GM12878 (cell line): ENCODE results near the gene PAK6. TPM values are rescaled to one million over a fixed set of nuclear protein-coding genes. Genes with fewer than 3 reads are reported as not detected.

Experiments used
- ATAC-seq: fragments of 200-7000 bp; cut with Tn5 transposase; 3 replicates; pipeline ENCODE4 v1.9.1; 2020; ENCODE audit warnings: mild to moderate bottlenecking, moderate library complexity
- BruUV-seq: library from RNA; stranded (reverse); fragments of 400-500 nt; replicated peaks from 2 replicates; lab custom pipeline; 2021; lab: Mats Ljungman, UMichigan
- CTCF ChIA-PET: fragments of 300-600 bp; sonication (Branson Sonifier 250); formaldehyde crosslinking; extraction: SDS; loops from one replicate; lab custom pipeline; 2021; ENCODE audit warnings: inconsistent platforms; lab: Yijun Ruan, JAX
- POLR2A ChIA-PET: fragments of 350-600 bp; formaldehyde crosslinking; extraction: SDS; loops from one replicate; lab custom pipeline; 2021; ENCODE audit warnings: inconsistent platforms; lab: Charles Lee
- RAD21 ChIA-PET: fragments of 300-600 bp; sonication (Branson Sonifier 250); formaldehyde crosslinking; loops from one replicate; lab custom pipeline; 2023; ENCODE audit warnings: antibody characterized with exemption; ENCODE audit not compliant: unreplicated experiment; lab: Charles Lee
- SMC1A ChIA-PET: fragments of 300-600 bp; sonication (Branson Sonifier 250); formaldehyde crosslinking; loops from one replicate; lab custom pipeline; 2023; ENCODE audit not compliant: unreplicated experiment, uncharacterized antibody; lab: Charles Lee
- DNase-seq: peaks from one replicate; pipeline ENCODE4 v3.0.0-alpha.2; 2011; ENCODE audit warnings: low read depth, low spot score
- FAIRE-seq: peaks from 3 replicates; lab custom pipeline; 2011; peaks lifted over from hg19 to GRCh38; lab: Jason Lieb, UNC
- H2AFZ ChIP-seq: 2 replicates; pipeline ENCODE4 v1.6.0; 2011; ENCODE audit warnings: low read depth, low read length, control low read depth; ENCODE audit not compliant: control insufficient read depth
- H3K27ac ChIP-seq: 2 replicates; pipeline ENCODE4 v1.5.1; 2011; ENCODE audit warnings: control low read depth; ENCODE audit not compliant: control insufficient read depth, insufficient read depth
- H3K27me3 ChIP-seq, 2 experiments: replicated peaks in 1 of 2; 2 replicates each; pipeline versions ENCODE4 v1.6.0 to v1.6.1; 2011; ENCODE audit warnings: low read length in 1 of 2; ENCODE audit not compliant: control insufficient read depth in 2 of 2, insufficient read depth in 2 of 2
- H3K36me3 ChIP-seq, 2 experiments: 2 replicates each; pipeline ENCODE4 v1.5.1; 2011; ENCODE audit warnings: low read length in 1 of 2; ENCODE audit not compliant: control insufficient read depth in 2 of 2, insufficient read depth in 2 of 2
- H3K4me1 ChIP-seq: 2 replicates; pipeline ENCODE4 v1.6.1; 2011; ENCODE audit warnings: mild to moderate bottlenecking, low read length, moderate library complexity, mixed read lengths; ENCODE audit not compliant: control insufficient read depth, insufficient read depth
- H3K4me2 ChIP-seq: 2 replicates; pipeline ENCODE4 v1.6.0; 2011; ENCODE audit warnings: control low read depth; ENCODE audit not compliant: control insufficient read depth, insufficient read depth
- H3K4me3 ChIP-seq: fragments of 200-600 bp; sonication (generic); 2 replicates; pipeline ENCODE4 v1.5.1; 2016
- H3K79me2 ChIP-seq: 2 replicates; pipeline ENCODE4 v1.6.0; 2011; ENCODE audit warnings: low read length; ENCODE audit not compliant: control insufficient read depth, insufficient read depth
- H3K9ac ChIP-seq: 2 replicates; pipeline ENCODE4 v1.8.0; 2011; ENCODE audit warnings: low read length, control low read depth, mixed read lengths; ENCODE audit not compliant: control insufficient read depth, insufficient read depth
- H3K9me3 ChIP-seq: replicated peaks from 3 replicates; pipeline ENCODE4 v1.5.1; 2011; ENCODE audit warnings: mild to moderate bottlenecking, low read length; ENCODE audit not compliant: control insufficient read depth, insufficient read depth
- H4K20me1 ChIP-seq: 2 replicates; pipeline ENCODE4 v1.6.0; 2011; ENCODE audit not compliant: control insufficient read depth, insufficient read depth
- ATF7 ChIP-seq: fragments of 450-650 bp; IDR thresholded peaks from 2 replicates; pipeline ENCODE4 v1.6.1; 2016; ENCODE audit warnings: low read depth, mild to moderate bottlenecking
- CREB1 ChIP-seq: IDR thresholded peaks from 2 replicates; pipeline ENCODE4 v1.6.1; 2012; ENCODE audit warnings: low read depth, mild to moderate bottlenecking, inconsistent platforms
- ESRRA ChIP-seq: IDR thresholded peaks from 2 replicates; pipeline ENCODE4 v1.6.1; 2012; ENCODE audit warnings: mild to moderate bottlenecking, low read length, improper control_type of control experiment
- EZH2 ChIP-seq: IDR thresholded peaks from 2 replicates; pipeline ENCODE4 v1.6.1; 2012; ENCODE audit warnings: low read depth, mild to moderate bottlenecking, control low read depth, inconsistent platforms, low read length, borderline replicate concordance; ENCODE audit not compliant: control insufficient read depth
- HDGF ChIP-seq: fragments of 450-650 bp; IDR thresholded peaks from 2 replicates; pipeline ENCODE4 v1.6.1; 2016; ENCODE audit warnings: antibody characterized with exemption
- KLF5 ChIP-seq: fragments of 450-650 bp; IDR thresholded peaks from 2 replicates; pipeline ENCODE4 v1.6.1; 2014; ENCODE audit warnings: mild to moderate bottlenecking; ENCODE audit not compliant: partially characterized antibody
- RFX5 ChIP-seq: IDR thresholded peaks from 2 replicates; pipeline ENCODE4 v1.6.1; 2011; ENCODE audit warnings: low read depth, low read length, improper control_type of control experiment
- TBL1XR1 ChIP-seq: IDR thresholded peaks from 2 replicates; pipeline ENCODE4 v1.6.1; 2012; ENCODE audit warnings: low read depth, low read length, improper control_type of control experiment
- WGBS: methylation state at CpG from one replicate; pipeline ENCODE4 v1.1.6; 2016; ENCODE audit warnings: low lambda C conversion rate; ENCODE audit not compliant: insufficient replicate concordance, insufficient coverage; ENCODE audit errors: missing lambda C conversion rate; 5-methylcytosine and 5-hydroxymethylcytosine counted together
- in situ Hi-C: fragments of 300-500 bp; cut with MboI; formaldehyde crosslinking; loops from 9 replicates; pipeline ENCODE4 v1.14.3; 2018; ENCODE audit warnings: mixed read lengths
- intact Hi-C: fragments of 100-400 bp; cut with micrococcal nuclease; formaldehyde crosslinking; loops from one replicate; pipeline ENCODE4 v1.14.2; 2022; ENCODE audit not compliant: unreplicated experiment
- polyA plus RNA-seq, 11 experiments: library from polyadenylated mRNA; depleted of rRNA in 4 of 11; unstranded in 6 of 11; stranded (reverse) in 5 of 11; fragments of >200 nt; fragmentation: Nextera tagmentation in 4 of 11; fragmentation: Illumina TruSeq in 1 of 11; extraction: Ambion mirVana in 4 of 11; extraction: Trizol in 1 of 11; gene quantifications; 1 replicate in 1 of 11; 2 replicates in 10 of 11; pipeline versions ENCODE4 v1.2.1 to v1.2.3, GENCODE V29; 2011 to 2016; ENCODE audit warnings: inconsistent platforms in 2 of 11, missing spikeins in 2 of 11, low read depth in 1 of 11
- total RNA-seq, 4 experiments: library from RNA; depleted of rRNA in 3 of 4; stranded (reverse); fragments of >200 nt in 3 of 4; fragmentation: Illumina TruSeq in 1 of 4; extraction: Trizol in 1 of 4; gene quantifications; 2 replicates each; pipeline versions ENCODE4 v1.2.1 to v1.2.3, GENCODE V29; 2013 to 2021
- TF ChIP-seq, protein P1 (sequence below): fragments of 450-650 bp; formaldehyde crosslinking; IDR thresholded peaks from 2 replicates; pipeline ENCODE4 v1.4.0; 2020; ENCODE audit warnings: mild to moderate bottlenecking, moderate library complexity
- TF ChIP-seq, protein P2 (sequence below): fragments of 450-650 bp; IDR thresholded peaks from 2 replicates; pipeline ENCODE4 v1.6.1; 2018; ENCODE audit warnings: mild to moderate bottlenecking, low read depth, moderate library complexity; ENCODE audit not compliant: partially characterized antibody

The PAK6 gene
- total and polyA plus RNA-seq, 10 of the 15 experiments (the other 5 are each of a cell fraction or from before 2014, with no cell fraction given), result 0.07 to 0.92 (median 0.31) TPM; not detected in 2

DNA sequence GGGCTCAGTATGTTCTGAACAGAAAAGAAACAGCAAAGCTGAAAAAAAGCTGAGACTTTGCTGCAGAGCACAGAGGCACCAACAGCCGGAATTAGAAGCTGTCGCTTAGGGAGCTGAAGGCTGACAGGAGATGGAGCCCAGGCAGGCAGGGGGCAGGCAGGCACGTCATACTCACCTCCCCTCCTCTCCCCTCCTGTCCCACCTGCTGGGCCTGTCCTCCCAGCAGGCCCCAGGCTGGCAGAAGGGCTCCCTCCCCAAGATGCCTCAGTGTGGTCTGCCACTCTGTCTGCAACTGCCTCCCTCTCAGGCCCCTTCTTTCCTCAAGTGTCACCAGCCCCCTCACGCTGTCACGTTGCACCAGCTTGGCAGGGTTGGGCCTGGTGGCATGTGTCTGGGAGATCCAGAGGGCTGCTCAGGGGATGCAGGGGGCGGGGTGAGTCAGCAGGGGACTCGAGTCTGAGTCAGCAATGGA, 47.2 kb downstream of the PAK6 start:
- DNase-seq (no peak), FAIRE-seq (no peak), ATAC-seq (no peak)
- H3K36me3 ChIP-seq, result no peaks in the 10 kb centered on the region
- no peak for TF ChIP-seq CREB1
- TF ChIP-seq, protein P1, sequence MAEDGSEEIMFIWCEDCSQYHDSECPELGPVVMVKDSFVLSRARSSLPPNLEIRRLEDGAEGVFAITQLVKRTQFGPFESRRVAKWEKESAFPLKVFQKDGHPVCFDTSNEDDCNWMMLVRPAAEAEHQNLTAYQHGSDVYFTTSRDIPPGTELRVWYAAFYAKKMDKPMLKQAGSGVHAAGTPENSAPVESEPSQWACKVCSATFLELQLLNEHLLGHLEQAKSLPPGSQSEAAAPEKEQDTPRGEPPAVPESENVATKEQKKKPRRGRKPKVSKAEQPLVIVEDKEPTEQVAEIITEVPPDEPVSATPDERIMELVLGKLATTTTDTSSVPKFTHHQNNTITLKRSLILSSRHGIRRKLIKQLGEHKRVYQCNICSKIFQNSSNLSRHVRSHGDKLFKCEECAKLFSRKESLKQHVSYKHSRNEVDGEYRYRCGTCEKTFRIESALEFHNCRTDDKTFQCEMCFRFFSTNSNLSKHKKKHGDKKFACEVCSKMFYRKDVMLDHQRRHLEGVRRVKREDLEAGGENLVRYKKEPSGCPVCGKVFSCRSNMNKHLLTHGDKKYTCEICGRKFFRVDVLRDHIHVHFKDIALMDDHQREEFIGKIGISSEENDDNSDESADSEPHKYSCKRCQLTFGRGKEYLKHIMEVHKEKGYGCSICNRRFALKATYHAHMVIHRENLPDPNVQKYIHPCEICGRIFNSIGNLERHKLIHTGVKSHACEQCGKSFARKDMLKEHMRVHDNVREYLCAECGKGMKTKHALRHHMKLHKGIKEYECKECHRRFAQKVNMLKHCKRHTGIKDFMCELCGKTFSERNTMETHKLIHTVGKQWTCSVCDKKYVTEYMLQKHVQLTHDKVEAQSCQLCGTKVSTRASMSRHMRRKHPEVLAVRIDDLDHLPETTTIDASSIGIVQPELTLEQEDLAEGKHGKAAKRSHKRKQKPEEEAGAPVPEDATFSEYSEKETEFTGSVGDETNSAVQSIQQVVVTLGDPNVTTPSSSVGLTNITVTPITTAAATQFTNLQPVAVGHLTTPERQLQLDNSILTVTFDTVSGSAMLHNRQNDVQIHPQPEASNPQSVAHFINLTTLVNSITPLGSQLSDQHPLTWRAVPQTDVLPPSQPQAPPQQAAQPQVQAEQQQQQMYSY (CRISPR knock-in tag), result no peak
- no peak for TF ChIP-seq ATF7
- no peak for TF ChIP-seq TBL1XR1
- no peak for TF ChIP-seq HDGF
- no peak for TF ChIP-seq KLF5
- no peak for TF ChIP-seq RFX5
- TF ChIP-seq EZH2, result no peak
- TF ChIP-seq, protein P2, sequence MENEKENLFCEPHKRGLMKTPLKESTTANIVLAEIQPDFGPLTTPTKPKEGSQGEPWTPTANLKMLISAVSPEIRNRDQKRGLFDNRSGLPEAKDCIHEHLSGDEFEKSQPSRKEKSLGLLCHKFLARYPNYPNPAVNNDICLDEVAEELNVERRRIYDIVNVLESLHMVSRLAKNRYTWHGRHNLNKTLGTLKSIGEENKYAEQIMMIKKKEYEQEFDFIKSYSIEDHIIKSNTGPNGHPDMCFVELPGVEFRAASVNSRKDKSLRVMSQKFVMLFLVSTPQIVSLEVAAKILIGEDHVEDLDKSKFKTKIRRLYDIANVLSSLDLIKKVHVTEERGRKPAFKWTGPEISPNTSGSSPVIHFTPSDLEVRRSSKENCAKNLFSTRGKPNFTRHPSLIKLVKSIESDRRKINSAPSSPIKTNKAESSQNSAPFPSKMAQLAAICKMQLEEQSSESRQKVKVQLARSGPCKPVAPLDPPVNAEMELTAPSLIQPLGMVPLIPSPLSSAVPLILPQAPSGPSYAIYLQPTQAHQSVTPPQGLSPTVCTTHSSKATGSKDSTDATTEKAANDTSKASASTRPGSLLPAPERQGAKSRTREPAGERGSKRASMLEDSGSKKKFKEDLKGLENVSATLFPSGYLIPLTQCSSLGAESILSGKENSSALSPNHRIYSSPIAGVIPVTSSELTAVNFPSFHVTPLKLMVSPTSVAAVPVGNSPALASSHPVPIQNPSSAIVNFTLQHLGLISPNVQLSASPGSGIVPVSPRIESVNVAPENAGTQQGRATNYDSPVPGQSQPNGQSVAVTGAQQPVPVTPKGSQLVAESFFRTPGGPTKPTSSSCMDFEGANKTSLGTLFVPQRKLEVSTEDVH, result no peak
- no peak for TF ChIP-seq ESRRA
- ChIA-PET RAD21 (interaction anchor here (1.0 kb wide), 1 partner anchor 26 kb away, joined by 3 read pairs; no protein-coding TSS in a partner anchor), SMC1A (no interaction called here), CTCF (interaction anchor here (0.6 to 1.8 kb wide), 5 partner anchors 11 to 134 kb away, joined by 3 to 9 read pairs (median 3); no protein-coding TSS in a partner anchor), POLR2A (no interaction called here)
- H3K79me2 ChIP-seq, result no peaks in the 10 kb centered on the region
- H3K27ac ChIP-seq, result no peak overlapping the region
- intact Hi-C loops (no loop called here), in situ Hi-C loops (no loop called here)
- no peaks in the 10 kb centered on the region; the same call in 2 of the 3 replicates for H3K9me3 ChIP-seq
- H3K4me1 ChIP-seq, result peaks cover 5% of the 10 kb centered on the region; the same call in 1 of the 2 replicates
- BruUV-seq, result no TSS peak
- peaks cover 3 to 10% of the 10 kb centered on the region in 2 experiments; a peak in 3 of 4 replicates for H3K27me3 ChIP-seq
- no peak overlapping the region for H3K9ac ChIP-seq
- no peak overlapping the region for H2AFZ ChIP-seq
- H3K4me2 ChIP-seq, result no peak overlapping the region
- H4K20me1 ChIP-seq, result no peaks in the 10 kb centered on the region; the same call in 1 of the 2 replicates
- H3K4me3 ChIP-seq, result no peak overlapping the region
- 40% methylated on average over 6 of the region's 7 CpGs for WGBS
